Daoy (cell line): ENCODE data around the gene AKT1. TPM values are rescaled to one million over a fixed set of nuclear protein-coding genes. Genes with fewer than 3 reads are reported as not detected.

Experiments used
- DNase-seq: peaks from one replicate; pipeline ENCODE4 v3.0.0-alpha.2; 2015; ENCODE audit warnings: low read depth
- total RNA-seq: library from RNA; depleted of rRNA; stranded (reverse); fragments of >200 nt; shearing (Covaris generic); gene quantifications from 2 replicates; pipeline ENCODE4 v1.2.3, GENCODE V29; 2014

The AKT1 gene
- total RNA-seq, 1 experiment from 2014 or later = 125 TPM

GRCh38 chr14:104799244-104800014 lies 3.9 kb upstream of the AKT1 start:
- peak; percentile 38 for DNase-seq

- DNase-seq = no peak
These were observed 3.0 kb upstream of the AKT1 start for GRCh38 chr14:104798300-104799243.

- no peak for DNase-seq
These were observed 1.8 kb upstream of the AKT1 start for GRCh38 chr14:104797115-104798044.

DNA sequence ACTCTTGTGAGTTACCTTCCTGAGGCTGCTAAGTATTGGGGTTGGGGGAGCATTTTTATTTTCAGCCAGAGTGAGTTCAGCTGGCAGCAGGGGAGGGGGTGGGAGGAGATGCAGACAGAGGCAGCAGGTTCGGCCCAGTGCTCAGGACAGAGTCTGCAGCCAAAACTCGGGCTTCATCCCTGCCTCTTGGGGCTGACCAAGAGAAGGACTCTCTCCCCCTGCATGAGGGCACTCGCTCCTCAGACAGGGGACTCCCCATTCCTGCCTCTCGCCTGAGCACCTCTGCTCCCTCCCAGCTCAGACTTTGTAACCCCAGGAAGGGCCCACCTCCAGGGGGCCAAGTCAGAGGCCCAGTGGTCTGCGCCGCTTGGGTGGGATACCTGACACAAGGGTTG lies 1.1 kb upstream of the AKT1 start:
- no peak for DNase-seq

DNA sequence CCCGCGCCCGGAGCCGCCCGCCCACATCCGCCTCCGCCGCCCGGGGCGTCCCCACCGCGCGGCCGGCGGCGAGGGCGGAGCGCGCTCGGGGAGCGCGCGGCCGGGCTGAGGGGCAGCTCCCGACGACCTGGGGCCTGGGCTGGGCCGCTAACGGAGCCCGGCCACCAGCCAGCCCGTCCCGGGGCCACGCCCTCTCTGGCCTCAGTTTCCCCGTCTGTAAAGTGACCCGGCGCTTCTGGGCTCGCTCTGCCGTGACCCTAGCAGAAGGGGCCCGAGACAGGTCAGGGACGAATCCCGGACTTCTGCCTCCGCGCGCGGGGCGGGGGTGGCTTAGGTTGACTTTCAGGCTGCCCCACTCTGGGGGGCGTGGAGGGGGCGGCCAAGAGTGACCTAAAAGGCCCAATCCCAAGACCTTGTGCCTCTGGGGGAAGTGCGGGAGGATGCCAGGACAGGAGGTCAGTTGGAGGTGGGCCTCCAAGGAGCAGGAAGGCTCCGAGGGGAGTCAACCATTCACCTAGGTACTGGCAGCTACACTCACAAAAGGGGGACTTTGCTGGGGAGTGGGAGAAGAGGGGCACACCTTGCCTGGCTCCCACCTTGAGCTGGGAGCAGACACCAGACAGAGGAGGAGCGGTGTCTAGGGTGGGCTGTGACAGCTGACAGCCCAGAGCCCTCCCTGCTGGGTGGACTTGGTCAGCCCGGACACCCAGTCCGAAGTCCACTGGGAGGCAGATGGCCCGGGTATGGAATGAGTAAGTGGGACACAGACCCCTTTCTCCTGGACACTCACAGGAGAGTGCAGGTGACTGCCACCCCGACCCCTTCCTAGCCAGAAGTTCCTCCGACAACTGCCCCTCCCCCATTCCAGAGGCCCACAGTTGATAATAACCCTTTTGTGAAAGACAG lies 486 bp upstream of the AKT1 start:
- peak; percentile 79 for DNase-seq

DNA sequence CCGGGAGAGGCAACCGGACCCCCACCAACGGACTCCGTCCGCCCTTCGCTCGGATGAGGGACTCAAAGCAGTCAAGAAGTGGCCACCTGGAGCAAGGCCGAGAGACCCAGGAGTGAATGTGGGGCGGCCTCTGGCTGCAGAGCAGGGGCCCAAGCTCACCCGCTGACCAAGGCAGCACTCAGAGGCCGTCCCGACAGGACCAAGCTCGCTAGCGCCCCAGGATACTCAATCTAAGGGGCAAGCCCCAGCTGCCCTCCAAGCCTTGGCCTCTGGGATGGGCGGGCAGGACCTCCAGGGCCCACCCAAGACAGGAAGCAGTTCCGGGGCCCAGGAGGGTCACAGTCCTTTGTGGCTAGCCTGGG lies 936 bp downstream of the AKT1 start:
- DNase-seq = peak; percentile 43

GRCh38 chr14:104794099-104794498 lies 1.4 kb downstream of the AKT1 start:
- DNase-seq = peak; percentile 79

- no peak for DNase-seq
These were observed 1.9 kb downstream of the AKT1 start for GRCh38 chr14:104793703-104793959.

GRCh38 chr14:104792945-104793702 lies 2.4 kb downstream of the AKT1 start:
- DNase-seq = no peak

- DNase-seq = no peak
These were observed 3.3 kb downstream of the AKT1 start for GRCh38 chr14:104792101-104792884.

GRCh38 chr14:104791425-104791824 lies 4.1 kb downstream of the AKT1 start:
- no peak for DNase-seq

DNA sequence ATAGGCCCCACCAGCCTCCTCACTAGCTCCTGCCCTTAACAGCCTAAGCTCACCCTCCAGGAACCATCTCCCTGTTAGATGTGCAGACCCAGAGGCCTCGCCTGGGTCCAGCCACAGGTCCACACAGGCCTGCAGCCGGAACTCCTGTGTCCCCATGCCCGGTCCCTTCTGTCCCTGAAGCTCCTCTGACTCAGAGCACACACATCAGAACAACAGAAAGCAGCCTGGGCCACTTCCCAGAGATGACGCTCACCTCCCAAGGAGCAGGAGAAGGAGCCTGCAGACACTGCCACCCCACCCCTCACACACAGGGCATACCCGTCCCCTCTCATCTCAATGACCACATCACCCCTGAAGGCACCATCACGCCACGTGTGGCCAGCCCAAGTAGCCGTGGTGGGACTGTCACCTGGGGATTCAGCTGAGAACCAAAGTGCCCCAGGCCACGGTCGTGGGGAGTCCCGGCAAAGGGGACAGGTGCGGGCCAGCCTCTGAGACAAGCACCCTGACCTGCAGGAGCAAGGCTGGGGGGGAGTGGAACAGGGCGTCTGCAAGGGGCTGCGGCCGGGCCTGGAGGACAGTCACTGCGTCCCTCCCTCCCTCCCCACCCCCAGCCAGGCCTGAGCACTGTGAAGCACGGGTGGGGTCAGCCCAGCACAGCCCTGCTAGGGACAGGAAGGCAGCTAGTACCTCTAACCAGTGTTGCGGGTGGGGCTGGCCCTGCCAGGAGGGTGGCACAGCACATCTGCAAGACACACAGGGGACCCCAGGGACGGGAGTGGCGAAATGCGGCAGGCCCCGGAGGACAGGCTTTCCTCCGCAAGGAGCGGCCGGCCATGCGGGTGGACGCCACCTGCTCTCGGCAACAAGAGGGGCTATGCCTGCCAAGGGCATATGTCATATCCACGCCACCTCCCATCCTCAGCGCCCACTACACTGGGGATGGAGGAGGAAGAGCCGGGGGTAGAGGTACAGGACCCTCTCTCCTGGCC lies 5.5 kb downstream of the AKT1 start:
- no peak for DNase-seq

- DNase-seq = no peak
These were observed 6.5 kb downstream of the AKT1 start for GRCh38 chr14:104788873-104789663.

DNA sequence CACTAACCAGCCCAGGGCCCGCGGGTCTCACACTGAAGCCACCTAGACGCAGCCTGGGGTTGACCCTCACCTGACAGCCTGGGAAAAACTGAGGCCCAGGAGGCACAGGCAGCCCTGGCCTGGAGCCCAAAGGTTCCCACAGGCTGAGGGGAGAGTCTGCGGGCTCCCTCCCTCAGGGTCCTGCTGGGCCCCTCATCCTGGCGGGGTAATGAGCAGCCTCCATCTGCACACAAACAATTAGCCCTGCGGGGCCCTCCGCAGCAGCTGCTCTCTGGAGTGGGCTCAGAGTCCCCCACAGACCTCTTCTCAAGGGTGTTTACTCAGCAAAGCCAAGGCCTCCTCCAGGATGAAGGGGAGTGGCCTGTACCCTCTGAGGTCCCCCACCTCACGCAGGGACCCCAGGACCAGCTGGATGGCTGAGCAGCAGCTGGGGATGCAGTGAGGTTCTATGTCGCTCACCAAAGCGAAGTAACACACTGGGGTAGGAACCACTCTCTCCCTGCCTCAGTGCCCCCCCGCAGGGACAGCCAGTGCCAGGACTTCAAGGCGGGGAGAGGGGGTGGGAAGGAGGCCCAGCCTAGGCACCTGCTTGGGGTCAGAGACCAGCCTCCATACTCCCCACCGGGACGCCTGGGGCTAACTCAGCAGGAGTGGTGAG lies 7.3 kb downstream of the AKT1 start:
- no peak for DNase-seq

DNA sequence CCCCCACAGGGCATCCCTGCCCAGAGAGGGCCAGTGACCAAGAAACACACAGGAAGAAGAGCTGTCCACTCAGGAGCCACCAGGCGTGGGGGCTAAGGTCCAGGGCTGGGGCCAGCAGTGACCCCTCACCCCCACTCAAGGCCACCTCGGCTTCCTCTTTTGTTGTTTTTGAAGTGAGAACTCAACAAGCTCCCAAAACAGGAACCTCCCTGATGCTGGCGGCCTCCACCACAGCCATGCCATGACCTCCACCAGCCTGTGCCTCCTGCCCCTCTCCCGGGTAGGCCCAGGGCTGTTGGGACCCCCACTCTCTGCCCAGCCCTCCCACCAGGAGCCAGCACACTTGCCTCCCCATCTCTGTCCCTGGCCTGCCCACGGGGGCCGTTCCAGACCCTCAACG lies 7.8 kb downstream of the AKT1 start:
- DNase-seq = no peak

DNA sequence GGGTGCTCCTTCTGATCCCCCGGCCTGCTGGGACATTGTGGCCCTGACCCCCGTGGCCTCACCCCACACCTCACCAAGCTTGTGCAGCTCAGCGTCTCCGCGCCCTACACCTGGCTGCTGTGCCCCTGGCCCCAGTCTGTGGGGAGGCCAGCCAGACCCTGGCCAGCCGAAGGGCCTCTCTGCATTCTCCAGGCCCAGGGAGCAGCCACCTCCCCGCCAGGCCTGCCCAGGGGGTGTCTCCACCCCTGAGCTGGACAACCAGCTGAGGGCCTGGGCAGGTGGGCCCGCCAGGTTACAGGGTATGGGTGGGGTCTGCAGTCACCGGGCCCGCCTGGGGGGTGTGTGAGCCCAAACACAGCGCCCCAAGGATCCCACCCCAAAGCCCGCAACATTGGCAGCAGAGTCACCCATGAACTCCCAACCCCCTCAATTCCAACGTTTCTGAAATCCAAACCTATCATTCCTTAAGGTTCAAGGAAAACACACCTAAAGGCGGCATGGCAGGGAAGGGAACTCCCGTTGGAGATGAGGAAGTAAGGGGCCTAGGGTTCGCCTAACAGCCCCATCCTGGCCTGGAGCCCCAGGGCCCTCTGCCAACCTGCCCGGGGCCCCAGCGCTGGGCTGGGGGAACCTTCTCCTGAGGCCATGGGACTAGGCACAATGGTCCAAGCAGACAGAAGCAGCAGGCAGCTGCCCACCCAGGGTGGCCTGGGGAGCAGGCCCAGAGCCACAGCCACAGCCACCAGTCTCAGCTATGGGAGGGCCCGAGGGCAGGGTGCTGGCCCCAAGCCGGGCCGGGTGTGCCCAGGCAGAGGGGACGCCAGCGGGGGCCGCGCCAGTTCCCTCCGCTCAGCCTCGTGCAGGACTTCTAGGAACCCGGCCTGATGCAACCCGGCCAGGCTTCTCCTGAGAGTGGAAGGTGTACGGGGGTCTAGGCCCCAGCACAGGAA lies 8.5 kb downstream of the AKT1 start:
- DNase-seq = no peak
